ENCODE data around the gene EML4.
"Not testable (repeated sequence)": the region's sequence is repeated elsewhere in the genome, so short reads cannot be mapped to it uniquely, and the experiment has no call there.

The EML4 gene

GRCh38 chr2:42169100-42169873, at the start of gene EML4:
Gene EML4, plus strand, starts transcription at chr2:42169353. Its CDS starts 259 bp downstream, at chr2:42169612.
- peak; percentile 77 to 93 (median 85) for DNase-seq

DNA sequence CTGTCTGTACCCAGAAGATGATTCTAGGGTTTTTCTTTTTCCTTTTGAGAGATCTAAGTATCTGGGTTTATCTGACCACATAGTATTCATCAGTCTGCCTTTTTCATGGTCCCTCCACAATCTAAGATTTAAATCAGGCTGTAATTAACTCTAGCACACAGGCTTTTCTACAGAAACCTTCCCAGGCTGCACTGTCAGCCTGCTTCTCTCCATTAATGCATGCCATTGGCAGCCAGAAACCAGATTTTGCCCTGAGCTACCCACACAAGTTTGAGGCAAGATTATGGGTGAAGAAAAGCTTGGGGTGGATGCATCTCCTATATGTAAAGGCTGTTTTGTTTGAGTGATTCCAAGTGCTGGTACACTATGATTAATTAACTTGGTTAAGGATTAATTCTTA, 45.7 kb upstream of the EML4 start:
- DNase-seq, result no peak

- DNase-seq, result peak in 3 of 6 experiments; percentile 39 to 68 (median 59)
Observed at GRCh38 chr2:42124011-42124785, 45.0 kb upstream of the EML4 start.

- DNase-seq, result no peak
Observed at GRCh38 chr2:42125841-42126594, 43.1 kb upstream of the EML4 start.

DNA sequence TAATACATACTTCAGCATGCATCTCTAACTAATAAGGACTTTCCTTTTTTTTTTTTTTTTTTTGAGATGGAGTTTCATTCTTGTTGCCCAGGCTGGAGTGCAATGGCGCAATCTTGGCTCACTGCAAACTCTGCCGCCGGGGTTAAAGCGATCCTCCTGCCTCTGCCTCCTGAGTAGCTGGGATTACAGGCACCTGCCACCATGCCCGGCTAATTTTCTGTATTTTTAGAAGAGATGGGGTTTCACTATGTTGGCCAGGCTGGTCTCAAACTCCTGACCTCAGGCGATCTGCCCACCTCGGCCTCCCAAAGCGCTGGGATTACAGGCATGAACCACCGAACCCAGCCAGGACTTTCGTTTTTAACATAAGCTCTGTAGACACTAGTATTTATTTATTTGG, 42.3 kb upstream of the EML4 start:
- DNase-seq, result not testable (repeated sequence)

DNA sequence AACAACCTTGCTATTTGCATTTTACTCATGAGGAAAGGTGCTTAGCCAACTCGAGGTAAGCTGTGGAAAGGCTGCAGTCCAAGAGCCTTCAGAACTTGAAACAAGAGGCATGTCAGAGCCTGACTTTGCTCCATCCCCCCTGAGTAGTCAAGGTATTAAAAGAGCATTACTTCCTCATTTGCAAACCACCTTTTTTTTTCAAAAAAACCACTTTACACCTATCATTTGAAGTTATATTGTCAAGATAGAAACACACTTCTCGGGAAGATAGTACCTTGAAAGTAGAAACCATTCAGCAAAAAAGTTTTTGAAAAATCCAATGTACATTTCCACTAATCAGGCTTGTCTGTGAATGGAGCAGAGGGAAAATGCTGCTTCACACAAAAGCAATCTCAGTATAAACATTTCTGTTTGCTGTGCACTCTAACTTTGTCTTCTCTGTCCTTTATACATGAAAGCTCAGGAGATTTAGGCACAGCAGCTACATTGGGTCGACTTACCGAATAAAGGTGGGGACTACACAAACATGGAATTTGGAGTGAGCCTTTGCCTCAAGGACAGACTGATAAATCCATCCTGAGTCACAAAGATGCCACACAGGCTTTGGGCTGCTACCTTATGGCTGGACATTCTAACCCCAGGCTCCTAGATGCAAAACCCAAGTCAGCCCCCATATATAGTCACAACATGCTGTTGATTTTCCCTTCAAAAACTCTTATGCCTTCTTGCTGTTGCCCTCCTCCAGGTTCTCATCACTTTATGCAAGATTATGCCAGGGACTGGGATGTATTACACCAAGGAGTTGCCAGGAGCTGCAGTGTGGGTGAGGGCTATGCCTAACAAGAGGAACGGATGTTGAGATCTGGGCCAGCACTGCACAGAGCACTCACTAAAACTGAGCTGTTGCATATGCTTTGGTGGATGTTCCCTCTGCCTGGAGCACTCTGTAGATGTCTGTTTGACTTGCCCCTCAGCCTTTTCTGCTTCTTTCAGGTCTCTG, 41.4 kb upstream of the EML4 start:
- DNase-seq, result peak in 3 of 6 experiments; percentile 56 to 70 (median 64)

DNA sequence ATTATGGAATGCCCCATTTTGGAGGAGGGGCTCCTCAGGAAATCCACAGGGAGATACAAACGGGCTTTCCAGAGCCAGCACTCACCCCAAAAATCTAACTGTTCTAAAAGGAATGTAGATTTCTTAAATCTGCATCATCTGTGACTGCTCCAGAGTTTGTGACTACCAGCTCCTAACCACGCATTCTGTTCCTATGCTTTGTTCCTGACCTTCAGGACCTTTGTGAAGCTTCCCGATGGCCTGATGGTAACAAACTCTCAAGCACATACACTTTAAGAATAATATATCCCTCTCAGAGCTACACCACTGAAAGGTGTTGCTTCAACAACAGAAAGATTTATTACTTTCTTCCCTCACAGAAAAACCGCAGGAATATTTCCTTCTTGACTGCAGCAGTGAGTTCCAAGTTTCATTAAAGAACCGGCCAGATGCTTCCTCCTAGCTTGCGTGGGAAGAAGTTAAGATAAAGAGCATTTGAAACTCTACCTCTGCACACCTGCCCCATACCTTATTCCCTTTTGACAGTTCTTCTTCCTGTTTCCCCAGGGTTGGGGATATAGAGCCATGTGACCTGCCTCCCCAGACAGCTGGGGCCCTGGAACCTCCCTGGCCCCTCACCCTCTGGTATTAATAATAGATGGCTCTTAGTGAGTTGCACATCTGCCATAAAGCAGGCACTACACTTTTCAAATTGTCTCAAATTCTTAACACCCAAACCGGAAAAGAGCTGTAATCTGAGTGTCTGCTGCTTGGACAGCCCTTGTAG, 40.2 kb upstream of the EML4 start:
- DNase-seq, result peak in 1 of 6 experiments; percentile 11

DNA sequence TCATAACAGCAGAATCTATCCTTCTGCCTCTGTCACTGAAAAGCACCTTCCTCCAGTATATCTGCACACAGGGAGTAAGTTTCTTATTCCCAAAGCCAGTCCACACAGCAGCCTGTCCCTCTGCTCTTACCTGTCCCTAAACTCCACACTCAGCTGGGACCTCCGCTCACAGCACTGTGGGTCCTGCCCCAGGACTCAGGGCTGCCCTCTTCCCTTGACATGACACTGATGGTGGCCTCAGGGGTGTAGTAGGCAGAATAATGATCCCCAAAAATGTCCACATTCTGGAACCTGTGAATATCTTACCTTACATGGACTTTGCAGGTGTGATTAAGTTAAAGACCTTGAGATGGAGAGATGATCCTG, 39.7 kb upstream of the EML4 start:
- no peak for DNase-seq

- DNase-seq, result no peak
Observed at GRCh38 chr2:42129947-42130346, 39.2 kb upstream of the EML4 start.

DNA sequence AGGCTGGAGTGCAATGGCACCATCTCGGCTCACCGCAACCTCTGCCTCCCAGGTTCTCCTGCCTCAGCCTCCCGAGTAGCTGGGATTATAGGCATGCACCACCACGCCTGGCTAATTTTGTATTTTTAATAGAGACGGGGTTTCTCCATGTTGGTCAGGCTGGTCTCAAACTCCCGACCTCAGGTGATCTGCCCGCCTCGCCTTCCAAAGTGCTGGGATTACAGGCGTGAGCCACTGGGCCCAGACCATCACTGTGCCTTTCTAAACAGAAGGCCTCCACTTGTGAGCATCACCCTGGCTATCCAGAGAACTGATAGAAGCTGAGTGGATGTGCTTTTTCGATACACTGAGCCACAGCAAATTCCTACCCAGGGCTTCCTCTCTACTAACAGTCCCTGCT, 38.3 kb upstream of the EML4 start:
- not testable (repeated sequence) for DNase-seq

DNA sequence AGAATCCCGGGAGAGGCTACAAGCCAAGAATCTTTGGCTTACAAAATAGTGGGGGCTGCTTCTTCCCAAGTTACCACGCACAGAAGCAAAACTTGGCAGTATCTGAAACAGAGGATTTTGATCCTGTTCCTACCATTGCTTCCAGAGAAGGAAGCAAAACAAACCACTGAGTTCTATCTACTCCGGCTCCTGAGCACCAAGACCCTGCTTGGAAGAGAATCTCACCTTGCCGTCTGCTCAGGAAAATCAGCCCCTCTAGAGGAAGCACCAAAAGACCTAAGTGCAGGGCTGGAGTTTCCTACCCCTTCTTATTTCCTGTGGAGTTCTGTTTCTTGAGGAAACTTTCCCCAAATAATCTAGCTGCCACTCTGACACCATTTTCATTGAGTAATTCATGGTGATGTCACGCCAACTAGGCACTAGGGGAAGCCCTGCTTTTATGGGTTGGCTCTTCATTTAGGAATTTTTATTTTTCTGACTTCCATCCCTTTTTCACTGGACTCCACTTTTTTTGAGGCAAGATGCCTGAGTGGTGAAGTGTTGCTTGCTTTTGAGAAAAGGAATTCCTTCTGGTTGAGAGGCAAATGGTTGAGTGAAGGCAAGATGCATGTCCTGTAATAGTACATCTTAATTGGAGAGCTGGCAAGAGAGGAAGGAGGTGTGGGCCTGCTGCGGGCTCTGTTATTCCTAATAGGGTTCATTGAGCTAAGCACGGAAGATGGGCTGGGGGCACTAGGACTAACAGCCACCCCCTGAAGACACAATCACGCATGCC, 36.8 kb upstream of the EML4 start:
- no peak for DNase-seq

- peak; percentile 70 to 83 (median 78) for DNase-seq
Observed at GRCh38 chr2:42132966-42133641, 36.0 kb upstream of the EML4 start.

- no peak for DNase-seq
Observed at GRCh38 chr2:42133771-42134195, 35.4 kb upstream of the EML4 start.

- not testable (repeated sequence) for DNase-seq
Observed at GRCh38 chr2:42134401-42134932, 34.7 kb upstream of the EML4 start.

GRCh38 chr2:42135381-42136312, 33.5 kb upstream of the EML4 start:
- DNase-seq, result peak in 1 of 6 experiments; percentile 7

GRCh38 chr2:42136782-42137124, 32.4 kb upstream of the EML4 start:
- DNase-seq, result no peak

DNA sequence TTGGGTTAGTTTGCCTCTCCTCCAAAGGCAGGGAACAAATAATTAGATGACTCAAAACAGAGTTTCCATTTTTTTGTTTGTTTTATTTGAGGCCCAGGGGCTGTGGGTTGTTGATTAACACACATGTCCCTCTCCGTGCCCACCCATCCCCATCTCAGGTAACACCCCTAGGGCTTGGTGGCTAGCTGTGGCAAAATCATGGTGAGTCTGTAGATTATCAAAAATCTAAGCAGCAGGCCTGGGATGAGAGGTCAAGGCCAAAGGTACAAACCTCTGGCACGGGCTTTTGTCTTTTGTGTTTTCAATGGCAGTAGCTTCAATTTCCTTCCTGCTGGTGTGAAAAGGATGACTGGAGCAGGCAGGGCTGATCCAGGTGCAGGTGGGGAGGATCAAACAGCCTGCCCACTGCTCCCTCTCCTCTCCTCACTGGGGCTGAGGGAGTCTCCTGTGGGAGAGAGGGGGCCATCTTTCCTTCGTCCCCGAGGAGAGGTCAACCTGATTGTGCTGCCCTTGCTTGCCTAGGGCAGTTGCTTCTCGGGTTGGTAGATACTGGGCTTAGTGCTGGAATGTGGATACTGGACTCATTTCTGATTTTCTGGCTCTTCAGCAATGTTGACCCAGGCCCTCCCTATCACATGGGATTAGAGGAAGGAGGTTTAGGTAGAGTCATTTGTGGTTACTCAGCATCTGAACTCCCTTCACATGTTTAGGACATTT, 31.9 kb upstream of the EML4 start:
- DNase-seq, result no peak
